GM19023 (cell line): ENCODE results near the gene PDRG1.
A peak's percentile ranks its signal among the peaks of the same experiment; 100 is the strongest.

Source experiments
- ATAC-seq: cut with Tn5 transposase; IDR thresholded peaks from one replicate; pipeline ENCODE4 v1.9.1; 2021; ENCODE audit warnings: mild to moderate bottlenecking, moderate library complexity; ENCODE audit not compliant: unreplicated experiment

Gene PDRG1

DNA sequence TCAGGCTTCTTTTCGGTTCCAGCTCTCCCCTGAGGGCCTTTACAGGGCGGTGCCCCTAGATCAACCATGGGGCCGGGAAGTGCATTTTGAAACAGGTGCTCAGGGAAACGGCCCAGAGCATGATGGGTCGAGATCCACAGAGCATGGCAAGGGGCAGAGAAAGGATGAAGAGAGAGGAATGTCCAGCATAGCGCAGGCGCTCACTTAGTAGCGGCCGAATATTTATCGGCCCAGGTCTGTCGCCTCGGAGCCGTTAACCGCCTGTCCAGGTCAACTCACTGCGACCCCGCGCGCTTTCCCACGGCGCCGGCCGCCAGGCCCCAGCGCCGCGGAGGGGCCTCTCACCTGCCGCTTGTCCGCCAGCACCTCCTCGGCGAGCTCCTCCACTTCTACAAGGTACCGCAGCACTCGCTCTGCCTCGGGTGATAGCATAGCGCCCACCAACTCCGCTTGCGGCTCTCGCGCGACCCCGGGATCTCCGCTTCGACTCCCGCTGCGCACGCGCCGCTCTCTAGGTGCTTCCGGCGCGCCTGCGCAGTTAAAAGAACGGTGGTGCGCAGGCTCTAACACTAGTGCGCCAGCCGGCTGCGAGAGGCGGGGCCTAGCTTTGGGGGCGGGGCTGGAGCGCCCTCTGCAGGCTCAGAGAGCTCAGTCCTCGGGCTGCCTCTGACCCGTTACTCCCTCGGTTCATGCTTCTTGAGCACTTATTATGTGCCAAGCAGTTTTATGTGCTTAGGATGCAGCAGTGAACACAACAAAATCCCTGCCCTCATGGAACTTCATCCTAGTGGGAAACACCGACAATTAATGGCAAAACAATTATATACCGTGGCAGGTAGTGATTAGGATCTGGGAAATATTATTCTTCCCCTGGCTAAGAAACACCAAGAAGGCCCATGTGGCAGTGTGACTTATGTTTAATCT is at the start of gene PDRG1:
Gene PDRG1, minus strand, starts transcription at position 517 of the 924 bp plus-strand sequence. Its CDS starts 85 bp downstream, at position 432.
- ATAC-seq = peak; percentile 96

DNA sequence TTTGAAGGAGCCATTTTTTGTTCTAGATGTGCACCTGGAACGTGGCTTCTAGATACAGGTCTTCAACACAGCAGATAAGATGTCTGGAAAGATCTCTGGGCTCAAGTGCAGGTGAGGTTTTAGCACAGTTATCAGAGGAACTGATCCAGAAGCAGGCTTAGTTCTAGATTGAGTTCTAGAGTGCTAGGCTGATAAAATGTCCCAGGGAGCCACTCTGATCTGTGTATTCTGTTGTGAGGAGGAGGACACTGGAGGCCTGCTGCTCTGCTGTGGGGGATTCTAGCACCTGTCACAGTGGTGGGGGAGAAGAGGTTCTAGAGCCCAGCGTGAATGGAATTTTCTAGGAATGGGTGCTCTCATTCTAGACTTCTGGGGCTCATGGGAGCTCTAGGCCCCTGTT is 46.4 kb upstream of the PDRG1 start:
- ATAC-seq = no peak

DNA sequence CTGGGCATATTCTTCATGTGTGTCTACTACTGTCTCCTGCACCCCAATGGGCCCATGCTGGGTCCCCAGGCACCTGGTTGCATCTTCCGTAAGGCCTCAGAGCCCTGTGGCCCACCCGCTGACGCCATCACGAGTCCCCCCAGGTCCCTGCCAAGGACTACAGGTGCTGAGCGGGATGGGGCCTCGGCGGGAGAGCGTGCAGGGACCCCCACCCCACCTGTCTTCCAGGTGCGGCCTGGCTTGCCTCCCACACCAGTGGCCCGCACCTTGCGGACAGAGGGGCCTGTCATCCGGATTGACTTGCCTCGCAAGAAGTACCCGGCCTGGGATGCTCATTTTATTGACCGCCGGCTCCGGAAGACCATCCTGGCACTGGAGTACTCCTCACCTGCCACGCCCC is 45.1 kb upstream of the PDRG1 start:
- no peak for ATAC-seq

DNA sequence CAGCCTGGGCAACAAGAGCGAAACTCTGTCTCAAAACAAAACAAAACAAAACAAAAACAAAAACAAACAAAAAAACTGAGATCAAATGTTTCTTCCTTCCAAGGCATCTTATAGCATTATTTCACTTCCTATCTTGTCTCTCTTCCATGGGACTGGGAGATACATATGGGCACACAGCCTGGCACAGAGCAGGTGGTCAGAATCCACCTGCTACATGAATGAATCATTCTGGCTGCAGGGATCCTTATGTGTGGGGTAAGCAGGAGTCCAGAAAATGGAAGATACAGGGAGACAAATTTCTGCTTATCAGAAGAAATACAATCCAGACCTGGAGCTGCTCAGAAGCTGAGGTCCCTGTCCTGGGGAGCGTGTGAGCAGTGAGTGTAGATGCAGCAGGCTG is 40.2 kb upstream of the PDRG1 start:
- no peak for ATAC-seq

DNA sequence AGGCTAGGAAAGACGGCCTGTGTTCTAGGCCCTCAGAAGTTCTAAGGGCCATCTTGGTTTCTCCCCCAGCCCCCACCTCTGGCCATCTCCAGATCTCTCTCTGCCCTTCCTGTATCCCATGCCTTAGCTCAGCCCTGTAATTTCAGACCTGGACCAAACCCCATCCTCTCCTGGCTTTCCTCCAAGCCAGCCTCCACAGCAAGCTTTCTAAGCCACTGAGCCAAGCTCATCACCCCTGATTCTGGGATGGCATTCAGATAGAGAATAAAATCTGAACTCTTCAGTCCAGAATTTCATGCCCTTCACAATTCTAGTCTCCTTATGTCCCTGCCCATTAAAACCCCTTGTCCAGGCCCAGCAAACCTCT is 39.5 kb upstream of the PDRG1 start:
- no peak for ATAC-seq

DNA sequence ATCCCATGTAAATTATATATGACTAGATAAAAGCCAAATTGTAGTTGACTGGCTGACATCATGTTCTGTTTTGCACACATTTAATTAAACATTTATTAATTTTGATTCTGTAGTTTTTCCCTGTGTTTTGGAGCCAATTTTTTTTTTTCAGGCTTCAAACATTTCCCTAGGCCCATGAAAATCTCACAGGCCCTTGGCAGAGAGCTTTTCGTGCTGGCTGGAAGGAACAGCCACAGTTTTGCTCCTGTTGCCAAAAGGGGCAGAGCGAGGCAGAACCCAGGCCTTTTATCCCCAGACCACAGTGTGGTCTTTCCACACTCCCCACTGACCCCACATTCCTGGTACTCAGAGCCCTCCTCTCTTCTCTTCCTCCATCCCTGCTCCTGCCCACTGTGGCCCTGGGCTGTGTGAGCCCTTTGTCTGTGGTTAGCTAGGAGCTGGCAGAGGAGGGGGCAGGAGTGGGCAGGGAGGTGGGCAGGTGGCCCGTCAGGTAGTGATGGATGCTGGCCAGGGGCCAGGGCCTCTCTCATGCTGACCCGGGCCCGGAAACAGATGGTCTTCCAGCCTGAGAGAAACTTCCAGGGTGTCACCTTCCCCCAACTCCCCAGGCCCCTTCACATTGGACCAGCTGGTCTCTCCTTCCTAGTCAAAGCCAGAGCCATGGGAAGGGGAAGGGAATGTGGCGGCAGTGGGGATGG is 38.9 kb upstream of the PDRG1 start:
- ATAC-seq = no peak

DNA sequence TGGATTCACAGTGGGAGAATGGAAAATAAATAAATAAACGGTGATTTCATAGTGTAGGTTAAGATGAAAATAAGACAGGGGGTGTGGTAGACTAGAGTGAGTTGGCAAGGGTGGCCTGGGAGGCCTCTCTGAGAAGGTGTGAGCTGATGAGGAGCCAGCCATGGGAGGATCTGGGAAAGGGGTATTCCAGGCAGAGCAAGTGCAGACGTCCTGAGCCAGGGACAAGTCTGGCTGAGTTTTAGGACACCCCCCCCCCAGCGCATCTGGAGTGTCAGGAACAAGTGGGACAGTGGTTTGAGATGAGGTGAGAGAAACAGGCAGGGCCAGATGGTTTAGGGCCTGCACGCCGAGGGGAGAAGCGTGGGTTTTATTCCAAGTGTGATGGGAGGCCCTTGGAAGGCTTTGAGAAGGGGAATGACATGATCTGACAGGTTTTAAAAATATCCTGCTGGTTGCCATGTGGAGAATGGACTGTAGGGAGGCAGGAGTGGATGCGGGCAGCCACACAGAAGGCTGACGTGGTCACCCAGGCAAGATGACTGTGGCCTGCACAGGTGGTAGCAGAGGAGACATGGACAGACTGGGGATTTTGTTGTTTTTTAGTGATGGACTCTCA is 37.3 kb upstream of the PDRG1 start:
- ATAC-seq = no peak

DNA sequence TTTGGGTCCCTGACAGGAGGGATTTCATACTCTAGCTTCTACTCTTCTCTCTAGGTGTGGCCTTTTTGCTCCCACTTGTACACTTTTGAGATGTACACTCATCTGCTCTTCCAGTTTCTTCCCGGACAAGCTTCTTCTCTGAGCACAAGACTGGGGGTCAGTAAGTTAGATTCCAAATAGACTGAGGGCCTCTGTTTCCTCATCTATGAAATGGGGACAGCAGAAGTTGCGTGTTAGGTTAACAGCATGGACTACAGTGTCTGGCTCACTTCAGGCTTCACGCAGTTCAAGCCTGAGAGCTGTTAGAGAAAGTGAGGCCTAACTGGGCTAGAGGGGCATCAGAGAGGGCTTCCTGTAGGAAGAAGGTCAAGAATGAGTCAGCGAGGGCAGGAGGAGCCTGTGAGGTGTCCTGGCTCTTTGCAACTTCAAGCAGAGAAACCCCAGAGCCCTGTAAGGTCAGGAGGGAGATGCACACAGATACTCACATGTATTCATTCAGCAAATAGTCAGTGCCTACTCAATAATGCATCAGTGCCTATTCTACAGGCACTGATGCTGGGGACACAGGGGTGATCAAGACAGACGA is 36.7 kb upstream of the PDRG1 start:
- no peak for ATAC-seq

DNA sequence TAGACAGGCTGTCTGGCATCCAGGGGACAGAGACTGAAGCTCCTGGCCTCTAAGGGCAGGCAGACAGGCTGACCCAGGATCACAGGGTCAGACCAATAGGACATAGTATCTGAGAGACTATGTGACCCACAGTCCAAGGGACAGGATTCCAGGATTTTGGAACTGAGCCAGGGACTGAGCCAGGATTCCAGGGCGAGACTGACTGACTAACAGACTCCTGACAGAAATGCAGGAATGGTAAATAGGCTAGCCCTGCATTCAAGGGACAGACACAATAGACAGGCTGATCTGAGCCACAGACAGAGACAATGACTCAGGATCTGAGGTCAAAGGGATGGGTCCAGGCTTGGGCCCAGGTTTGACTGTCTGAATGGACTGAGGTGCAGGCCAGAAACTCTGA is 35.9 kb upstream of the PDRG1 start:
- no peak for ATAC-seq

DNA sequence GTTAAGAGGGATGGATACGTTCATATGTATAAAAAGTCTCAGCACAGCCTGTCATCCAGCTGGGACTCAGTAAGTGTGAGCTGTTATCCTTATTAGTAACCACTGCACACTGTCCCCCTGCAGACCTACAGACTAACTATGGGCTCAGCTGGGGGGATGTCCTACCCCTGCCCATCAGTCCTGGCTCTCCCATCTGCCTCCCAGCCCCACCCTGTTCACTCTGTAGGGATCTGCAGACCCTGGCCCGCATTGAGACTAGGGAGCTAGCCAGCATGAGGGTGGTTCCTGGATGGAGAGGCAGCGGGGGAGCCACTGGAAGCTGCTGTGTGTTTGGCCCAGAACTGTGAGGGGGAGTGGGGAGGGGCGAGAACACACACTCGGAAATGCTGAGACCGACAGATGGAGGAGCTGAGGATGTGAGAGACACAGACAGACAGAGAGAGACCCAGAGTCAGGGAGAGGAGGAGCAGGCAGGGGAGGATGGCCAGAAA is 33.2 kb upstream of the PDRG1 start:
- ATAC-seq = no peak

DNA sequence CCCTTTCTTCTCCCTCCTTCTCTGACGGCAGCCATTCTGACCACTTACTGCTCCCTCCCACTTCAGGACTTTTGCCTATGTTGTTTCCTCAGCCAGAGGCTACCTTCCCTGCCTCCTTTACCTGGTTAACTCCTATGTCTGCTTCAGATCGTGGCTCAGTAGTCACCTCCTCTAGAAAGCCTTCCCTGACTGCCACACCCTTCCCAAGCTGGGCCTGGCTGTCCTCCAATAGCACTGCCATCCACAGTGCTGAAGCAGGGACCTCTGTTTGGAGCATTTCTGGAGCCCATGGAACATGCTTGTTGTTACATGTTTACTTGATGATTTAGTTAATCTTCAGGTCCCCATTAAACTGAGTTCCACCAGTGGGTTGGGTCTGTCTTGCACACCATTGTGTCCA is 29.9 kb upstream of the PDRG1 start:
- no peak for ATAC-seq

DNA sequence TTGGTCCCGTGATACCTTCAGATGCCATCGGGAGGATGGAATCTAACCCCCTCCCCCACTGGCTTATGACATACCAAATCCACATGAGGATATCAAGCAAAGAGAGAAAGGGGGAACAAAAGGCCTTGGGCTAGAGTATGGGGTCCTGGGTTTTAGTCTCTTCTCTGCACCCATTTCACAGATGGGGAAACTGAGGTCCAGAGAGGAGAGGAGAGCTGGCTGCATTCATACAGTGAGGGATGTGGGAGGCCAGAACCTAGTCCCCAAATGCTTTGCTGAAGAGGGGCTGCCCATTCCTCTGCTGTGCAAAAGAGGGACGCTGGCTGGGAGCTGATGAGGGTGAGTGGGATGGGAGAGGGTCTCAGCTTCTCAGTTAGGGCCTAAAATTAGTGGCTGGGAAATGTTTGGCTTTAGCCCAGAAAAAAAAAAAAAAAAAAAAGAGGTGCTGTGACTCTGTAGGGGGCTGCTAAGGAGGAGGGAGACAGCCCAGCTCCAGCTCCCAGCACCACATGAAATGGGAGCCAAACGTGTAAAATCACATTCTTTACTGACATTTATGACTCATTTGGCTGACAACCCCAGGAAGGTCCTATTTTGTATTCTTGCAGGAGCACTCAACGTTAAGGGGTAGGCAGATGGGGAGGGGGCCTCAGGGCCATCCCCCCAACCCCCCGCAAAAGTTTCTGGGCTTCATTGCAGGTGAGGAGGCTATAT is 28.0 kb upstream of the PDRG1 start:
- no peak for ATAC-seq

DNA sequence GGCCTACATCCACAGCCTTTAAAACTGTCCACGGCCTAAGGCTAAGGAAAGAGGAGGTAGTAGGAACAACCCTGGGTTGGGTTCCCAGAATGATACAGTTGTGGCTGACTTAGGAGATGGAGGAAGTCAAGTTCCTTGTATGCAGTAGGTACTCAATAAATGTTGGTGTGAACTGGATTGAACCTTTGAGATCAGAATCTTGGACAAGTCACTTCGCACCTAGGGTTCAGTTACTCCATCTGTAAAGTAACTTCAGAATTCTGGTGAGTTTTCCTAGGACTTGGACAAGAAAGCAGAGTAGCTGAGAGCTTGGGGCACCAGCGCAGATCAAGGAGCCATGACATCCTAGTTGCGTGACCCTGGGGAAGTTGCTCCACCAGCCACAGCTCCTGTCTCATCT is 25.2 kb upstream of the PDRG1 start:
- ATAC-seq = no peak

DNA sequence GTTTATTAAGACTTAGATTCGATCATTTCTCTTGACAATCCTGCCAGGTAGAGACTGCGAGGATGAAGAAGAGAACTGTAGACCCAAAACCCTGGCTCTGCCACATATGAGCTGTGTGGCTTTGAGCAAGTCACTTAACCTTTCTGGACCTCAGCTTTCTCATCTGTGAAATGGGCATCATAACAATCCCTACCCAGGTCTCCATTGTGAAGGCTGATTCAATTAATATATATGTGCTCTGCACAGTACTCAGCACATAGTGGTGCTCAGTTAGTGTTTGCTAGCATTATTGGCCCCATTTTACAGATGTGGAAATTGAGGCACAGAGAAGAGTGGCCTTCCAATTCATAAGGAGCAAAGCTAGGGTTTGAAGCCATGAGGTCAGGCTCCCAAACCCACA is 24.0 kb upstream of the PDRG1 start:
- no peak for ATAC-seq

DNA sequence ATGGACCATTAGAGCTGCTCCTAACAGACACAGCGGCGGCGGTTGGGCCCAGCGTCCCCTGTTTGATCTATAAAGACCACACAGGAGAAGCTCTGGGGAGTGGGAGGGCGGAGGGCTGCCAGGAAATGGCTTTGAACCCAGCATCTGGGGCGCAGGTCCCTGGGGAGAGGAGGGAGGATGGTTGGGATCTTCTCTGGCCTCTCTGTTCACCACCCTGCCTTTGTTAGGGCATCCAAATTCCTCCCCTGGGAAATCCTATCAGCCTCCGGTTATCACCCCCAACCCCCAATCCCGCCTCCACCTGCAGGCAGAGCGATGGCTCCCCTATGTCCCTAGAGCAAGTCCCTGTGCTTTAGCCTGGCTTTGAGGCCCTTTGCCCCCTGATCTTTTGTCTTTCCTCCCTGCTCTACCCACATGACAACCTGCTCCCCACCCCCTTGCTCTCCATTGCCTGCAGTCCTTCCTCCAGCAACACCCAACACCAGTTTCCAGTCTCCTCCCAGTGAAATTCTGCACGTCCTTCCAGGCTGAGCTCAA is 23.2 kb upstream of the PDRG1 start:
- no peak for ATAC-seq

DNA sequence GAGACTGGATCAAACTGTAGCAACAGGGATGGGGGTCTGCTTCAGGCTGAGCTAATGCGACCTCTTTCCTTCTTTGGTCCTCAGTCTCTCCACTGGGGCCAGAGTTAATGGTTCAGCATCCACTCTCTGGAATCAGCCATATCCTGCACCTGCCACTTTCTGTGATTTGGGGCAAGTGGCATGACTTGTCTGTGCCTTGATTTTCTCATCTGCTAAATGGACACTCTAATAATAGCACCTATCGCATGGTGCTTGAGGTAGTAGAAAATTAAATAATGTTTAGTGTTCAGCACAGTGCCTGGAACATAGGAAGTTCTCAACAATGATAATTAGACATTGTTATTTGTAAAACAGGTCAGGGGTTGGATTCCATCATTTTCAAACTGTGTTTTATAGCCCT is 22.4 kb upstream of the PDRG1 start:
- ATAC-seq = no peak

DNA sequence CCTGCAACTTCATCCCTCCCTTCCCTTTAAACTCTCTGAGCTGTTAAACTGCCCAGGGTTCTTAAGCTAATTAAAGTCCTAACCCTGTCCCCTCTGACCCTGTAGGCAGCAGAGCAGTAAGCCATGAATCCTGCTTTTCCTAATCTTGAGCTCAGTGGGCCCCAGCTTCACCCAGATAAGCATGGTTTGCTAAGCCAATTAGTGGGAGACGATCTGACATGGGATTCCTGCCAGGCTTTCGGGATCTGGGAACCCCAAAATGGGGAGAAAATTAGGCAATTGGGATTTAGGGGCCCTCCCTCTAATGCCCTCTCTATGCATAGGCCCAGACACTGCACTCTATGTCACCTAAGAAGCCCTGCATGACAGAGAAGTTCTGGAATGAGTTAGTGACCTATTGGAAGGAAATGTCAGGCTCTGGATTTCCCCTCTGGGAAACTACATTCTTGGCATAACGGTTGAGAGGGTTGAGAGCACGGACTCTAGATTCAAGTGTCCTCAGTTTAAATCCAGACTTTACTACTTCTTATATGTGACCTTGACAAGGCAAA is 20.7 kb upstream of the PDRG1 start:
- no peak for ATAC-seq

DNA sequence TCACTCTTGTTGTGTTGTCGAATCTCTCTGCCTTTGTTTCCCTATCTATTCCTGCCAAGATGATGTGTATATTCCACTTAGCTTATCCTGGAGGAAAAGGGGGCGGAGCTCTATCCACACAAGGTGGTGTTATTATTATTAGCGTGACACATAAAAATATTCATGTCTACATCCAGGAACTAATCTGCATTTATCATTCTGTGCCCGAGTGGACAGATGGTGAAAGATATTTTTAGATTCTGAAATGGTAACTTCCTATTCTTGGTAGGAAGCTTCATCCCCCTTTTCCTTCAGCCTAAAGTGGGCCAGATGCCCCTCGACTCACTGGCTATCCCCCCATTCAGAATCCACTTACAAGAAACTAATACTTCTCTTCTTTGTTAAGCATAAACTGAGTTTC is 18.1 kb upstream of the PDRG1 start:
- no peak for ATAC-seq

DNA sequence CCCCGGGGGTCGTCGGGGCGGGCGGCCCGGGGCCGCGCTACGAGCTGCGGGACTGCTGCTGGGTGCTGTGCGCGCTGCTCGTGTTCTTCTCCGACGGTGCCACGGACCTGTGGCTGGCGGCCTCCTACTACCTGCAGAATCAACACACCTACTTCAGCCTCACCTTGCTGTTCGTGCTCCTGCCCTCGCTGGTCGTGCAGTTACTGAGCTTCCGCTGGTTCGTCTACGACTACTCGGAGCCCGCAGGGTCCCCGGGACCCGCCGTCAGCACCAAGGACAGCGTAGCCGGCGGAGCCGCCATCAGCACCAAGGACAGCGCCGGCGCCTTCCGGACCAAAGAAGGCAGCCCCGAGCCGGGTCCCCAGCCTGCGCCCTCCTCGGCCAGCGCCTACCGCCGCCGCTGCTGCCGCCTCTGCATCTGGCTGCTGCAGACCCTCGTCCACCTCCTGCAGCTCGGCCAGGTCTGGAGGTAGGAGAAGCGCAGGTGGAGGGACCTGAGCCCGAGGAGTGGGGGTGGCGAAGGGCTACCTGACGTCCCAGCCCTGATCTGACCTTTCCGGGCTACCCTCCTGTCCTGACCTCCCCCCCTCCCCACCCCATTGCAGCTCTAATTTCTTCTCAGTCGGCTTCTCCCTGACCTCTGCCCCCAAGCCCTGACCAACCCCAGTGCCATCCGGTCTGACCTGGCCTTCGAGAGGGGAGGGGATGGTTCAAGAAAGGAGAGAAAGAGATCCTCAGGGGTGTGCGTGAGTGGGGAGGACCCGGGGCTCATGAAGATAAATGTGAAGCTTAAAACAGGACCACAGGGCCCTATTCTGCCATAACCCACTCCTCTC is 16.7 kb upstream of the PDRG1 start:
- no peak for ATAC-seq
